ENCODE results near the gene RRP1B. TPM values are rescaled to one million over a fixed set of nuclear protein-coding genes. Genes with fewer than 3 reads are reported as not detected.

The RRP1B gene
- total RNA-seq, 1 donor from 2014 or later = 16.5 TPM

DNA sequence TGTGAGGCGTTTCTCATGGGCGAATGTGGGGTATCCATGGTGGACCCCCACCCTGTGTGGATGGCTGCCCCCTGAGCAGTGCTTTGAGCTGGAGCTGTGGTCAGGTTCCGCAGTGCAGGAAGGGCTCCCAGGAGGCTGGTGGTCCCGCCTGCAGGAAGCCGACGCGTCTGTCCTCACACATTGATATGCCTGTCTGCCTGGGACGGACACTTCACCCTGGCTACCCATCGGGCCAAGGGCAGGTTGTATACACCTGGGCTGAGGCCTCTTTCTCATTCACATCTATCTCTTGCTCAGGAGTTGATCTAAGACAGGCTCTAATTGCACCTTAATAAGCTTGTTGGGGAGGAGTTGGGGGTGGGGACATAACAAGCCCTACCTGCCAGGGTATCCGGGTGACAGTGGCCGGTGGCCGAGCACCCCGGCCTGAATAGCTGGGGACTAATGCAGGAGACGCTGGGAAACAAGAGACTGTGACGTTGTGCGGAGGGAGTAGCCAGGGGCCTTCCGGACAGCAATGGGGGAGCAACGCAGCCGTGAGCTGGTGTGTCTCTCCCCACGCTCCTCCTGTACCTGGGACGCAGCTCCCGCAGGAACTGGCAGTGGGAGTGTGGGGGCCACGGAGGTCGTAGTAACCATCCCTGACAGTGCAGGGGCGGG is 81.3 kb downstream of the RRP1B start:
- no peak for DNase-seq (ENCODE audit: low spot score)

- no peak for DNase-seq (ENCODE audit: low spot score)
These were observed 82.2 kb downstream of the RRP1B start for GRCh38 chr21:43741423-43742096.

GRCh38 chr21:43743947-43744346 is 84.6 kb downstream of the RRP1B start:
- DNase-seq (ENCODE audit: low spot score) = no peak

- no peak for DNase-seq (ENCODE audit: low spot score)
These were observed 85.4 kb downstream of the RRP1B start for GRCh38 chr21:43744725-43745124.

Other genes starting within 250 kb of the RRP1B start
- 33.5 TPM for gene SIK1, start 232.4 kb upstream of the RRP1B start, total RNA-seq
- gene HSF2BP, start 72 bp upstream of the RRP1B start, total RNA-seq = 0.26 TPM
- 188 TPM for gene PDXK, start 59.6 kb downstream of the RRP1B start, total RNA-seq
- gene CSTB, start 116.7 kb downstream of the RRP1B start, total RNA-seq = 68.2 TPM
- gene RRP1, start 130.0 kb downstream of the RRP1B start, total RNA-seq = 19.2 TPM
- gene AGPAT3, start 205.7 kb downstream of the RRP1B start, total RNA-seq = 107 TPM

Measured in mucosa of gallbladder (tissue), 1 donor.